AG04449 (cell line): Measurements from ENCODE around the gene DNAH17.

Experiments used
- CTCF ChIA-PET: fragments of 350-600 bp; formaldehyde crosslinking; extraction: SDS; loops from one replicate; lab custom pipeline; 2021; ENCODE audit warnings: antibody characterized with exemption; lab: Yijun Ruan, JAX
- POLR2A ChIA-PET: fragments of 400-600, 350-600 bp; formaldehyde crosslinking; extraction: SDS; loops from one replicate; lab custom pipeline; 2020; ENCODE audit warnings: antibody characterized with exemption, inconsistent platforms; lab: Yijun Ruan, JAX
- DNase-seq: peaks from one replicate; pipeline ENCODE4 v3.0.0-alpha.2; 2010; ENCODE audit warnings: low read depth, low spot score
- H3K4me3 ChIP-seq: 2 replicates; pipeline ENCODE4 v1.5.1; 2011; ENCODE audit warnings: low read depth, mild to moderate bottlenecking, control low read depth, low read length
- TF ChIP-seq, protein P1 (sequence below): IDR thresholded peaks from one replicate; pipeline ENCODE4 v1.5.1; 2011; ENCODE audit warnings: mild to moderate bottlenecking, moderate library complexity, low read length, control low read depth, inconsistent platforms; ENCODE audit not compliant: insufficient read depth; ENCODE audit errors: missing control alignments

The DNAH17 gene

DNA sequence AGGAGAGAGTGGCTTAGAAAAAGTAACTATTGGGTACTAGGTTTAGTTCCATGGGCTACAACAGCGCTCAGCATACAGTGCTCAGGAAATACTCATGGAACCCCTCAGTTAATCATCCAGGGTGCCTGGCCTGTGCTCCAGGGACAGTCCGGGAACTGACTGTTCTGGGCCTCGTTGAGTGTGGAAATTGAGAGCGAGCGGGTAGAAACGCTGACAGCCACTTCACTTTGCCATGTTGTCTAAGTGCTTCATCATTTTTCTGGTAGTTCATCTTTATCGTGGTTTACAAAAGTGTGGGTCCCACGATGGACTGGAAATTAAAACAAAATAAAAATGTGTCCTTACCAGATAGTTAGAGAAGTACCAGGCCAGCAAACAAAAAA, 31.6 kb upstream of the DNAH17 start:
- ChIA-PET POLR2A (no interaction called here), CTCF (interaction anchor here (1.8 kb wide), 1 partner anchor 10 kb away, joined by 6 read pairs; no protein-coding TSS in a partner anchor)
- TF ChIP-seq, protein P1, sequence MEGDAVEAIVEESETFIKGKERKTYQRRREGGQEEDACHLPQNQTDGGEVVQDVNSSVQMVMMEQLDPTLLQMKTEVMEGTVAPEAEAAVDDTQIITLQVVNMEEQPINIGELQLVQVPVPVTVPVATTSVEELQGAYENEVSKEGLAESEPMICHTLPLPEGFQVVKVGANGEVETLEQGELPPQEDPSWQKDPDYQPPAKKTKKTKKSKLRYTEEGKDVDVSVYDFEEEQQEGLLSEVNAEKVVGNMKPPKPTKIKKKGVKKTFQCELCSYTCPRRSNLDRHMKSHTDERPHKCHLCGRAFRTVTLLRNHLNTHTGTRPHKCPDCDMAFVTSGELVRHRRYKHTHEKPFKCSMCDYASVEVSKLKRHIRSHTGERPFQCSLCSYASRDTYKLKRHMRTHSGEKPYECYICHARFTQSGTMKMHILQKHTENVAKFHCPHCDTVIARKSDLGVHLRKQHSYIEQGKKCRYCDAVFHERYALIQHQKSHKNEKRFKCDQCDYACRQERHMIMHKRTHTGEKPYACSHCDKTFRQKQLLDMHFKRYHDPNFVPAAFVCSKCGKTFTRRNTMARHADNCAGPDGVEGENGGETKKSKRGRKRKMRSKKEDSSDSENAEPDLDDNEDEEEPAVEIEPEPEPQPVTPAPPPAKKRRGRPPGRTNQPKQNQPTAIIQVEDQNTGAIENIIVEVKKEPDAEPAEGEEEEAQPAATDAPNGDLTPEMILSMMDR, result no peak
- DNase-seq, result no peak
- H3K4me3 ChIP-seq, result no peak overlapping the region

DNA sequence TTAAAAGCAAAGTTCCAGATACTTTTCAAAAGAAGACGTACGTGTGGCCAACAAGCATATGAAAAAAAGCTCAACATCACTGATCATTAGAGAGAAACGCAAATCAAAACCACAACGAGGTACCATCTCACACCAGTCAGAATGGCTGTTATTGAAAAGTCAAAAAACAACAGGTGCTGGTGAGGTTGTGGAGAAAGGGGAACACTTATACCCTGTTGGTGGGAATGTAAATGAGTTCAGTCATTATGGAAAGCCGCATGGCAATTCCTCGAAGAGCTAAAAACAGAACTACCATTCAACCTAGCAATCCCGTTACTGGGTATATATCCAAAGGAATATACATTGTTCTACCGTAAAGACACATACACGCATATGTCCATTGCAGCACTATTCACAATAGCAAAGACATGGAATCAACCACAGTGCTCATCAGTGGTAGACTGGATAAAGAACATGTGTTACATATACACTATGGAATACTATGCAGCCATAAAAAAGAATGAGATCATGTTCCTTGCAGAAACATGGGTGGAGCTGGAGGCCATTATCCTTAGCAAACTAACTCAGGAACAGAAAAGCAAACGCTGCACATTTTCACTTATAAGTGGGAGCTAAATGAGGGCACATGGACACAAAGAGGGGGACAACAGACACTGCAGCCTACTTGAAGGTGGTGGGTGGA, 31.1 kb upstream of the DNAH17 start:
- CTCF ChIA-PET, result interaction anchor here (1.3 to 1.8 kb wide), 2 partner anchors 9 kb away, joined by 3 to 6 read pairs; no protein-coding TSS in a partner anchor
- H3K4me3 ChIP-seq, result no peak overlapping the region
- no peak for DNase-seq
- POLR2A ChIA-PET, result no interaction called here
- TF ChIP-seq, protein P1, result no peak

- H3K4me3 ChIP-seq, result no peak overlapping the region
- no peak for DNase-seq
- ChIA-PET CTCF (interaction anchor here (1.3 to 1.8 kb wide), 2 partner anchors 8 to 10 kb away, joined by 3 to 6 read pairs; no protein-coding TSS in a partner anchor), POLR2A (no interaction called here)
- TF ChIP-seq, protein P1, result no peak
These were observed 29.8 kb upstream of the DNAH17 start for GRCh38 chr17:78607038-78607437.

DNA sequence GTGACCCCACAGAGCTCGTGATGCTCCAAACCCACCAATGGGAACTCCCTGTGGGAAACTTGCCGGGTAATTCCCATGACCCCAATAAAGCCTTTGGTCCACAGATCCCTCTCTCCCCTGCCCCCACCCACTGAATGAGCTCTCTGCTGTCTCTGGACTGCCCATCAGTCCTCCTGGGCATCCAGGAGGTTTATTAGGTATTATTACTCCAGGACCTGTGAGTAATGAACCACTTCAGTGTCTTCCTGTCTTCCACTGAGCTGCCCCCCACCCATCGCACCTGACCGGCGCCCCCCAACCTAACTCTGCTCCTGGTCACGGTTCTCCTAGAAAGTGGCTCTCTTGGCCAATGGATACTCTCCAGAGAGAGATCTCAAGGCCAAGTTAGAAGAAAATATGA, 28.7 kb upstream of the DNAH17 start:
- no peak for DNase-seq
- no peak overlapping the region for H3K4me3 ChIP-seq
- CTCF ChIA-PET, result interaction anchor here (1.4 kb wide), 1 partner anchor 109 kb away, joined by 4 read pairs; no protein-coding TSS in a partner anchor
- POLR2A ChIA-PET, result no interaction called here
- TF ChIP-seq, protein P1, result no peak

DNA sequence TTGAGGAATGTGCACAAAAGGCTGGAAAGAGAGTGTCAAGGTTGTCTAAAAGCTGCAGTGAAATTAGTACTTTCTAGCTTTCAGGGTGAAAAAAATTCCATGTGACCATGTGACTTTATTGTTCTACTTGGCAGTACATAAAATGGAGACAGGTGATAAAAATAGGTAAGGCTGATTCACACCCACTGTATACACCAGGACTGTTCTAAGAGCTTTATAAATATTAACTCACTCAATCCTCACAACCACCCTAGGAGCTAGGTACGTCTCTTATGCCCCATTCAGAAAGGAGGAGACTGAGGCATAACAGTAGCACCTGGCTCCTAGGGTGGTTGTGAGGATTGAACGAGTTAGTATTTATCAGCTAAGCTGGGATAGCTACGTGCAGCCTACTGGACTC, 28.2 kb upstream of the DNAH17 start:
- no peak for DNase-seq
- no peak overlapping the region for H3K4me3 ChIP-seq
- ChIA-PET CTCF (interaction anchor here (1.2 to 1.4 kb wide), 2 partner anchors 103 to 108 kb away, joined by 4 to 5 read pairs; no protein-coding TSS in a partner anchor), POLR2A (no interaction called here)
- TF ChIP-seq, protein P1, result no peak

- POLR2A ChIA-PET, result no interaction called here
- CTCF ChIA-PET, result no interaction called here
- no peak overlapping the region for H3K4me3 ChIP-seq
- DNase-seq, result no peak
- TF ChIP-seq, protein P1, result no peak
These were observed 25.1 kb upstream of the DNAH17 start for GRCh38 chr17:78602246-78602645.
